Measurements from ENCODE around the gene CCDC107.
A peak's percentile ranks its signal among the peaks of the same experiment; 100 is the strongest.

The CCDC107 gene

DNA sequence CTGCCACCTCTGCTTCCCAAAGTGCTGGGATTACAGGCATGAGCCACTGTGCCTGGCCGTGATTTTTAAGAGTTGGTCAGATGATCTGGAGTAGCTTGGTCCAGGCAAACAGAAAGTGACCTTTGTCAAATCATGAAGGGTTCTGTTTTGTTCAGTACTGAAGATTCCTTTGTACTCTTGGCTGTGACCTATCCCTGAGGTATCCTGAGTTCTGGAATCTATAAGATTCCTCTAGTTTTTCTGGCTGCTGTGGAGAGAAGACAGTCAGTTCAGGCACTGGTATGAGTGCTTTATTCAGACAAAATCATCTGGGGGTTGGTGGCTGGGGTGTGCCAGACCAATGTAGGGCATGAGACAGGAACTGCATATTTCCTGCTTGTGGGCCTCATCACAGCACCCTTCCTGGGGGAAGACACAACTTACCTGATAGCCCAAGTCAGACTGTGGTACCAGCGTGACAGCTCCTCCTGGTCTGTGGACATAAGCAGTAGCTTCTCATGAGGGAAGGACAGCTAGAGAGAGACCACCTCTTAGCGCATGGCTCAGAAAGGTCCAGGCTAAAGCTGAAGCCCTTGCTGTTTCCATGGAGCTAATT is 3.8 kb downstream of the CCDC107 start:
- no peak for DNase-seq
- TF ChIP-seq GATA1 (IDR thresholded peaks at IDR 0.05; ENCODE audit: low read depth, low read length) (no peak), POLR2A (IDR thresholded peaks at IDR 0.05; ENCODE audit: low read length) (no peak)

DNA sequence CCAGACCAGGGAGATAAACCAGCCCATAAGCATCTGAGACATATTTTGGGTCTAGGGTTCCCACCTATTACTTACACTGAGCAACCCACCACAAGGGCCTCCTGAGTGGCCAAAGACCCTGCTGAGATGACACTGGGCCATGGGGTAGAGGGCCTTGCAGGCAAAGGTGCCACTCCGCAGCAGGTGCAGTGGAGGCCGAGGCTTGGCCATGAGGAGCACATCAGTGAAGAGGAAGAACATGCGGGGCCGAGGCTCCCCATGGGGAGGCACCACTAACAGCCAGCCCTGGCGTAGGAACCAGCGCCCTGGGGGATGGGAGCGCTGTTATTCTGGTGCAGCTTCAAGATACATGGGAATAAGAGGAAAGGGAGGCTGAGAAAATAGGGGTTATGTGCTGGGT is 4.3 kb downstream of the CCDC107 start:
- no peak for DNase-seq
- no peak for TF ChIP-seq POLR2A (IDR thresholded peaks at IDR 0.05; ENCODE audit: low read length)
- TF ChIP-seq GATA1 (IDR thresholded peaks at IDR 0.05; ENCODE audit: low read depth, low read length), result no peak

DNA sequence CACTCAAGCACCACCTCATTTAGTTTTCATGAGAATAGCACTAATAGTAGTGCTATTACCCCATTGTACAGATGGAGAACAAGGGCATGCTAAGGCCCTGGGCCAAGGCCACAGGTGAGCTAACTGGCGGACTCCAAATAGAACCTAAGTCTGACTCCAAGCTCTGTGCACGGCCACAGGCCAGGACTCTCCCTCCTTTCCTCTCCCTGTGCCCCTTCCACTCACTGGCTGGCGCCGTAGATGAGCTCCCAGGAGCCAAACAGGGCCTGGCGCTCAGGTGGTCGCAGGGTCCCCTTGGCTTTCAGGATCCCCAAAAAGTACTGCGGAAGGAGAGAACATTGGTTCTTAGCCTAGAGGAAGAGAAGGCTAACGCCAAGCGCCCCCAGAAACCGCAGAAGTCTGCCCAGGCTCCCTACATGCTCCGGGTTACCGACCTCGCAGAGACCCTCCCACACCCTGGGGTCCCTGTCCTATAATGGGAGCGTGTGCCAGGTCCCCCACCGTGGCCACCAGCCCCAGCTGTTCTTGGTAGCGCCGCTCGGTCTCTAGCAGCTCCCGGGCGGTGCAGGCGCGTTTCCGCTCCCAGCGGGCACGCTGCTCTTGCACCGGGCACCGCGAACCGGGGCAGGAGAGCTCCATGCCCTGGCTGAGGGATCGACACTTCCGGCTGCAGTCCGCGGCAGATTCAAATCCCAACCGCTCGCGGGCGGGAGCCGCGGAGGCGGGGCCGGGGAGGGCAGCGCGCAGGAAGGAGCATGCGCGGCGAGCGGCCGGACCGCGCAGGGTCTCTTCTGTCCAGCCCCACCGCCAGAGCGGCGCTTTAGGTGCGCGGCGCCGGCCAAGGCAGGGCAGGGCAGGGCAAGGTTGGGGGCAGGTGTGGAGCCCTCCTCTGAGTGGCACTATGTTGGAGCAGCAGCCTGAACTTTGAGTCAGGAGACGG is 6.7 kb downstream of the CCDC107 start, which contains the start of gene ARHGEF39:
Gene ARHGEF39 (minus strand): TSS at position 665 of the 940 bp plus-strand sequence. CDS start 26 bp downstream, at position 639.
- peak; percentile 88 to 90 for DNase-seq
- TF ChIP-seq GATA1 (IDR thresholded peaks at IDR 0.05; ENCODE audit: low read depth, low read length) (no peak), POLR2A (IDR thresholded peaks at IDR 0.05; ENCODE audit: low read length) (peak; percentile 84)

DNA sequence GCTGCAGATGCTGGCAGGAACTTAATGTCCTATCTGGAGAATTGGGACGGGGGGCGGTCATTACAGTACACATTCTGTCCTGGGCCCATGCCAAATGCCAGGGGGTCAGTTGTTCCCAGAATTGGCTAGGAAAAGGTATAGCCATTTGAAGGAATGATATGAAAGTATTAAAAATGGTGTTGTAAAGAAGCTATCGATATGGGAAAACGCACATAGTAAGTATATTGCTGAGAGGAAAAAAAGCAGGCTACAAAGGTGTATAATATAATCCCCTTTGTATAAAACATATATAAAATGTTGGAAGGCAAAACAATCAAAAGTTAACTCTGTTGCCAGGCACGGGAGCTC is 7.4 kb downstream of the CCDC107 start:
- TF ChIP-seq GATA1 (IDR thresholded peaks at IDR 0.05; ENCODE audit: low read depth, low read length), result no peak
- peak; percentile 52 for TF ChIP-seq POLR2A (IDR thresholded peaks at IDR 0.05; ENCODE audit: low read length)
- DNase-seq, result no peak

DNA sequence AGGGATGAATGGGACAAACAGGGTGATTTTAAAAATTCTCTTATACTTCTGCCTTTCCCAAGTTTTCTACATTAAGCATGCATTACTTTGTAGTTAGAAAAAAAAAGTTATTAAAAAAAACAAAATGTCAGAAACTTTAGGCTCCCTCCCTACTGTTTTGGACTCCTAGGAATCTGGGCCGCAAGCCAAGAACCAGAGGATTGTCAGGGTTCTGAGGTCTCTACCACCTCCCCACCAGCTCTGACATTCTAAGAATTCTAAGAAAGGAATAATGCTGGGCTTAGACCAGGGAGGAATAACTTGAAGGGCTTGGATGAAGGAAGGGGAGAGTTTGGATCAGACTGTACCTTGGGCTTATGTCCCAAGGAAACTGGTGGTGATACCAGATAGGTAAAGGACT is 8.0 kb downstream of the CCDC107 start:
- no peak for DNase-seq
- TF ChIP-seq GATA1 (IDR thresholded peaks at IDR 0.05; ENCODE audit: low read depth, low read length), result no peak
- TF ChIP-seq POLR2A (IDR thresholded peaks at IDR 0.05; ENCODE audit: low read length), result no peak

DNA sequence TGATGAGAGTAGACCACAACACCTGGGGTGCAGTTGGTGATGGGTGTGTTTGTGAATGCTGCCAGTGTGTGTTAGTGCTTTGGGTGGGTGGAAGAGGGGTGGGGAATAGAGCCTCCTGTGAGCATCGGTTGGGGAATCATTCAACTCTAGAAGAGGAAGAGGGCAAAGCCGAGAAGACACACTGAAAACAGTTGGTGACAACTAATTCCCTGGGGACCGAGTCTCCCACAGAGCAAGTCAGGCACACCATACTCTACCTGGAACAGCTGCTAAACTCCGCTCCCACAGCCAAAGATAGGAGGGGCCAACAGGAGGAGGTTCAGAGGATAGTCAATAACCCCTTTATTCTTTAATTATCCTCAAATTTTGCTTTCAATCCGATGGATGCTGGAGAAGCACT is 8.5 kb downstream of the CCDC107 start:
- no peak for TF ChIP-seq GATA1 (IDR thresholded peaks at IDR 0.05; ENCODE audit: low read depth, low read length)
- TF ChIP-seq POLR2A (IDR thresholded peaks at IDR 0.05; ENCODE audit: low read length), result no peak
- no peak for DNase-seq

DNA sequence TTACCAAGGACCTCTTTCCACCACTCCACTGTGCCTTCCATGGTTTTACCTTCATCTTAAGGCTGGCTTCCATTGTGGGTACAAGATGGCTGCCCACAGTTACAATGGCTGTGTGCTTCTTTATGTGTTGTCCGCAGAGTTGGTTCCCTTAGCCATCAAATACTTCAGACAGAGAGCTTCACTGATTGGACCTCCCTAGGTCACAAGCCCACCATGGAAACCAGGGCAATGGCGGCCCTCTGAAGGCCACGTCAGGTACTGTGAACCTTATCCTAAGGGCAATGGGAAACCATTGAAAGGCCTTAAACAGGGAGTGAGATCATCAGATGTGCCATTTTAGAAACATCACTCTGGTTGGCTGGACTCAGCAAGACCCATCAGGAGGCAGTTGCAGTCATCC is 9.8 kb downstream of the CCDC107 start:
- DNase-seq, result no peak
- TF ChIP-seq POLR2A (IDR thresholded peaks at IDR 0.05; ENCODE audit: low read length), result no peak

DNA sequence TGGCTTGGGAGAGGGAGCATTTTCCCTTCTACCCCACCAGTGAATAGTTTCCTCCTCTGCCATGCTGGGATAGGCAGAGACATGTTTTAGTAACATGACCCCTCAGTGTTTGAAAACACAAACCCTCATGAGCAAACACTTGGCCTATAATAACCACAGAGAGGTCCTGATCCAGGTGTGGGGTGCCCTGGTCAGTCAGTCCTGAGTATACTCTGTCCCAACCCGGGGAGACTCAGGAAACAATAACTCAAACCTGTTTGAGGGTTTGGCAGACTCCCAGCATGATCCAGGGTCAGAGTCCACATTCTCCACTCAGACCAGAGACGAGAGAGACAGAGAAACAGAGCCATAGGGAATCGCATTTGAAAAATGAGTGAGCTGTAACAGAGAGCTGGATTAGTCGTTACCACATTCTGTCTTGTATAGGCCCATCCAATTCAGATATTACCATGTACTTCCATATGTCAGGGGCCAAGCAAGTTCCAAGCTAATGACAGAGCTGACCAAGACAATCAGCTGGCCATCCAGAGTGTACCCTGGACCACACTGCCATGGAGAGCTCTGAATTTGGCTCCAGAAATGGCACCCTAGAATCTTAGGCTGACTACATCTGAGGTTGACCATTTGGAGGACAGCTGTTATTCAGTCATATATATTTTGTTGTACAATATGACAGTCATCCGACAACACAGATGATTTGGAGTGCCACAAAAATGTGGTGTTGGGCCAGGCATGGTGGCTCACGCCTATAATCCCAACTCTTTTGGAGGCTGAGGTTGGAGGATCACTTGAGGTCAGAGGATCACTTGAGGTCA is 11.4 kb downstream of the CCDC107 start:
- TF ChIP-seq POLR2A (IDR thresholded peaks at IDR 0.05; ENCODE audit: low read length) (no peak), GATA1 (IDR thresholded peaks at IDR 0.05; ENCODE audit: low read depth, low read length) (no peak)
- no peak for DNase-seq

DNA sequence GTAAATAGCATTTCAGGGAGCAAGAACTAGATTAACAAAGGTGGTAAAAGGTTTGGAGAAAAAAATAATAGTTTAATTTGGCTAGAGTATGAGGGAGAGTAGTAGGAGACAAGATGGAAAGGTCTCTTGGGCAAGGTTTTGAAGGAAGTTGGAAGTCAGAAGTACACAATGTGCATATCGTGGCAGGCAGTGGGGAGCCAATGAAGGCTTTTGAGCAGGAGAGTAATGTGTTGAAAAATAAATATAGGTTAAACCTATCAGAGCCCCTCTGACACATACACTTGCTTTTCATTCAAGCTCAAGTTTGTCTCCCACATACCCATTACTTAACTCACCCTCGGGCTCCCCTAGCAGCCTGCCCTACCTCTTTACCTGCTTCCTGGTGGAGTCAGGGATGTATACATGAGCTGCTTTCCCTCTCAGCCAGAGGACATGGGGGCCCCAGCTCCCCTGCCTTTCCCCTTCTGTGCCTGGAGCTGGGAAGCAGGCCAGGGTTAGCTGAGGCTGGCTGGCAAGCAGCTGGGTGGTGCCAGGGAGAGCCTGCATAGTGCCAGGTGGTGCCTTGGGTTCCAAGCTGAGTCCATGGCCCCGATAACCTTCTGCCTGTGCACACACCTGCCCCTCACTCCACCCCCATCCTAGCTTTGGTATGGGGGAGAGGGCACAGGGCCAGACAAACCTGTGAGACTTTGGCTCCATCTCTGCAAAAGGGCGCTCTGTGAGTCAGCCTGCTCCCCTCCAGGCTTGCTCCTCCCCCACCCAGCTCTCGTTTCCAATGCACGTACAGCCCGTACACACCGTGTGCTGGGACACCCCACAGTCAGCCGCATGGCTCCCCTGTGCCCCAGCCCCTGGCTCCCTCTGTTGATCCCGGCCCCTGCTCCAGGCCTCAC is 15.3 kb downstream of the CCDC107 start, which contains the start of gene CA9:
Gene CA9 (plus strand): TSS at position 797 of the 893 bp plus-strand sequence. CDS start 32 bp downstream, at position 829.
- TF ChIP-seq POLR2A (IDR thresholded peaks at IDR 0.05; ENCODE audit: low read length), result no peak
- TF ChIP-seq GATA1 (IDR thresholded peaks at IDR 0.05; ENCODE audit: low read depth, low read length), result no peak
- DNase-seq, result no peak

DNA sequence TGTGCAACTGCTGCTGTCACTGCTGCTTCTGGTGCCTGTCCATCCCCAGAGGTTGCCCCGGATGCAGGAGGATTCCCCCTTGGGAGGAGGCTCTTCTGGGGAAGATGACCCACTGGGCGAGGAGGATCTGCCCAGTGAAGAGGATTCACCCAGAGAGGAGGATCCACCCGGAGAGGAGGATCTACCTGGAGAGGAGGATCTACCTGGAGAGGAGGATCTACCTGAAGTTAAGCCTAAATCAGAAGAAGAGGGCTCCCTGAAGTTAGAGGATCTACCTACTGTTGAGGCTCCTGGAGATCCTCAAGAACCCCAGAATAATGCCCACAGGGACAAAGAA is 15.9 kb downstream of the CCDC107 start:
- no peak for TF ChIP-seq GATA1 (IDR thresholded peaks at IDR 0.05; ENCODE audit: low read depth, low read length)
- no peak for TF ChIP-seq POLR2A (IDR thresholded peaks at IDR 0.05; ENCODE audit: low read length)
- no peak for DNase-seq

DNA sequence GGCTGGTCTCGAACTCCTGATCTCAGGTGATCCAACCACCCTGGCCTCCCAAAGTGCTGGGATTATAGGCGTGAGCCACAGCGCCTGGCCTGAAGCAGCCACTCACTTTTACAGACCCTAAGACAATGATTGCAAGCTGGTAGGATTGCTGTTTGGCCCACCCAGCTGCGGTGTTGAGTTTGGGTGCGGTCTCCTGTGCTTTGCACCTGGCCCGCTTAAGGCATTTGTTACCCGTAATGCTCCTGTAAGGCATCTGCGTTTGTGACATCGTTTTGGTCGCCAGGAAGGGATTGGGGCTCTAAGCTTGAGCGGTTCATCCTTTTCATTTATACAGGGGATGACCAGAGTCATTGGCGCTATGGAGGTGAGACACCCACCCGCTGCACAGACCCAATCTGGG is 17.1 kb downstream of the CCDC107 start:
- TF ChIP-seq POLR2A (IDR thresholded peaks at IDR 0.05; ENCODE audit: low read length) (no peak), GATA1 (IDR thresholded peaks at IDR 0.05; ENCODE audit: low read depth, low read length) (no peak)
- DNase-seq, result no peak

DNA sequence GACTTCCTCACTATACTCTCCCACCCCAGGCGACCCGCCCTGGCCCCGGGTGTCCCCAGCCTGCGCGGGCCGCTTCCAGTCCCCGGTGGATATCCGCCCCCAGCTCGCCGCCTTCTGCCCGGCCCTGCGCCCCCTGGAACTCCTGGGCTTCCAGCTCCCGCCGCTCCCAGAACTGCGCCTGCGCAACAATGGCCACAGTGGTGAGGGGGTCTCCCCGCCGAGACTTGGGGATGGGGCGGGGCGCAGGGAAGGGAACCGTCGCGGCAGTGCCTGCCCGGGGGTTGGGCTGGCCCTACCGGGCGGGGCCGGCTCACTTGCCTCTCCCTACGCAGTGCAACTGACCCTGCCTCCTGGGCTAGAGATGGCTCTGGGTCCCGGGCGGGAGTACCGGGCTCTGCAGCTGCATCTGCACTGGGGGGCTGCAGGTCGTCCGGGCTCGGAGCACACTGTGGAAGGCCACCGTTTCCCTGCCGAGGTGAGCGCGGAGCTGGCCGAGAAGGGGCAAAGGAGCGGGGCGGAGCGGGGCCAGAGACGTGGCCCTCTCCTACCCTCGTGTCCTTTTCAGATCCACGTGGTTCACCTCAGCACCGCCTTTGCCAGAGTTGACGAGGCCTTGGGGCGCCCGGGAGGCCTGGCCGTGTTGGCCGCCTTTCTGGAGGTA is 17.8 kb downstream of the CCDC107 start:
- TF ChIP-seq POLR2A (IDR thresholded peaks at IDR 0.05; ENCODE audit: low read length), result no peak
- TF ChIP-seq GATA1 (IDR thresholded peaks at IDR 0.05; ENCODE audit: low read depth, low read length), result no peak

DNA sequence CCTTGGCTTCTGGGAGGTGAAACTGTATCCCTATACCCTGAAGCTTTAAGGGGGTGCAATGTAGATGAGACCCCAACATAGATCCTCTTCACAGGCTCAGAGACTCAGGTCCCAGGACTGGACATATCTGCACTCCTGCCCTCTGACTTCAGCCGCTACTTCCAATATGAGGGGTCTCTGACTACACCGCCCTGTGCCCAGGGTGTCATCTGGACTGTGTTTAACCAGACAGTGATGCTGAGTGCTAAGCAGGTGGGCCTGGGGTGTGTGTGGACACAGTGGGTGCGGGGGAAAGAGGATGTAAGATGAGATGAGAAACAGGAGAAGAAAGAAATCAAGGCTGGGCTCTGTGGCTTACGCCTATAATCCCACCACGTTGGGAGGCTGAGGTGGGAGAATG is 21.0 kb downstream of the CCDC107 start:
- TF ChIP-seq POLR2A (IDR thresholded peaks at IDR 0.05; ENCODE audit: low read length) (no peak), GATA1 (IDR thresholded peaks at IDR 0.05; ENCODE audit: low read depth, low read length) (no peak)
- DNase-seq, result no peak

More for the DNA sequence above, 17.8 kb downstream of the CCDC107 start:
- DNase-seq, result peak in 1 of 2 experiments; percentile 29
